ENCODE measurements around the gene MLX. TPM values are rescaled to one million over a fixed set of nuclear protein-coding genes. Genes with fewer than 3 reads are reported as not detected.
A peak's percentile ranks its signal among the peaks of the same experiment; 100 is the strongest.

Gene MLX
- total and polyA plus RNA-seq, 10 of the 15 experiments (the other 5 are each of a cell fraction or from before 2014, with no cell fraction given), result 34.4 to 65.0 (median 44.4) TPM

GRCh38 chr17:42536372-42537155 is 30.3 kb upstream of the MLX start (continued):
- TF ChIP-seq CEBPZ (IDR thresholded peaks at IDR 0.05; ENCODE audit: low read depth, low read length) (no peak), KDM1A (IDR thresholded peaks at IDR 0.05; ENCODE audit: borderline replicate concordance) (no peak), FOXK2 (IDR thresholded peaks at IDR 0.05) (0 out of 2 replicates have a peak, but pooled peaks have one; percentile 15), PKNOX1 (IDR thresholded peaks at IDR 0.05) (no peak), PRDM15 (CRISPR knock-in tag; IDR thresholded peaks at IDR 0.05) (no peak), RCOR1 (conservative IDR thresholded peaks at IDR 0.05; ENCODE audit: low read depth, low read length) (no peak), EED (IDR thresholded peaks at IDR 0.05; ENCODE audit: low read depth) (no peak), ZZZ3 (IDR thresholded peaks at IDR 0.05; ENCODE audit: control insufficient read depth, insufficient read length, low read depth) (no peak), IKZF2 (IDR thresholded peaks at IDR 0.05) (peak; percentile 9 to 19; a peak in 1 of 4 replicates), FOXM1 (IDR thresholded peaks at IDR 0.05; ENCODE audit: low read depth, low read length) (no peak), TBL1XR1 (IDR thresholded peaks at IDR 0.05; ENCODE audit: low read depth, low read length) (no peak), KAT2A (conservative IDR thresholded peaks at IDR 0.05; ENCODE audit: control insufficient read depth, low read depth, low read length) (no peak), POU2F2 (IDR thresholded peaks at IDR 0.05; ENCODE audit: borderline replicate concordance, low read depth, low read length) (no peak), POLR2AphosphoS5 (IDR thresholded peaks at IDR 0.05; ENCODE audit: low read length) (0 out of 2 replicates have a peak, but pooled peaks have one; percentile 31)
- TF ChIP-seq, protein P1, sequence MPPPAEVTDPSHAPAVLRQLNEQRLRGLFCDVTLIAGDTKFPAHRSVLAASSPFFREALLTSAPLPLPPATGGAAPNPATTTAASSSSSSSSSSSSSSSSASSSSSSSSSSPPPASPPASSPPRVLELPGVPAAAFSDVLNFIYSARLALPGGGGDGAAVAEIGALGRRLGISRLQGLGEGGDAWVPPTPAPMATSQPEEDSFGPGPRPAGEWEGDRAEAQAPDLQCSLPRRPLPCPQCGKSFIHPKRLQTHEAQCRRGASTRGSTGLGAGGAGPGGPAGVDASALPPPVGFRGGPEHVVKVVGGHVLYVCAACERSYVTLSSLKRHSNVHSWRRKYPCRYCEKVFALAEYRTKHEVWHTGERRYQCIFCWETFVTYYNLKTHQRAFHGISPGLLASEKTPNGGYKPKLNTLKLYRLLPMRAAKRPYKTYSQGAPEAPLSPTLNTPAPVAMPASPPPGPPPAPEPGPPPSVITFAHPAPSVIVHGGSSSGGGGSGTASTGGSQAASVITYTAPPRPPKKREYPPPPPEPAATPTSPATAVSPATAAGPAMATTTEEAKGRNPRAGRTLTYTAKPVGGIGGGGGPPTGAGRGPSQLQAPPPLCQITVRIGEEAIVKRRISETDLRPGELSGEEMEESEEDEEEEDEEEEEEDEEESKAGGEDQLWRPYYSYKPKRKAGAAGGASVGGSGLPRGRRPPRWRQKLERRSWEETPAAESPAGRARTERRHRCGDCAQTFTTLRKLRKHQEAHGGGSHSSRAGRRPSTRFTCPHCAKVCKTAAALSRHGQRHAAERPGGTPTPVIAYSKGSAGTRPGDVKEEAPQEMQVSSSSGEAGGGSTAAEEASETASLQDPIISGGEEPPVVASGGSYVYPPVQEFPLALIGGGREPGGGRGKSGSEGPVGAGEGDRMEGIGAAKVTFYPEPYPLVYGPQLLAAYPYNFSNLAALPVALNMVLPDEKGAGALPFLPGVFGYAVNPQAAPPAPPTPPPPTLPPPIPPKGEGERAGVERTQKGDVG (CRISPR knock-in tag; IDR thresholded peaks at IDR 0.05), result no peak
